Measurements from ENCODE around the gene SHF. TPM values are rescaled to one million over a fixed set of nuclear protein-coding genes. Genes with fewer than 3 reads are reported as not detected.

SHF gene
- total RNA-seq (2022; extraction: Qiagen RNA extraction): 0.66 to 0.80 TPM (median 0.74 TPM) in 5 replicates

GRCh38 chr15:45187894-45188830 is at the start of gene SHF:
SHF (minus strand) TSS chr15:45187966; CDS start chr15:45187951, 15 bp downstream.

GRCh38 chr15:45129651-45130129 is 58.1 kb downstream of the SHF start, which contains the start of the genes DUOX1 and DUOXA1:
DUOX1 (plus strand) TSS chr15:45129994; CDS start chr15:45131967, 1,973 bp downstream.
DUOXA1 (minus strand) TSS chr15:45129879; CDS start chr15:45123014, 6,865 bp downstream.

Other genes starting within 250 kb of the SHF start
- not detected in 5 replicates for gene TERB2, start 231.3 kb downstream of the SHF start, total RNA-seq (2022; extraction: Qiagen RNA extraction)
- 31.0 to 36.2 TPM (median 35.1 TPM) in 5 replicates for gene SORD, start 164.8 kb downstream of the SHF start, total RNA-seq (2022; extraction: Qiagen RNA extraction)
- gene DUOX2, start 73.8 kb downstream of the SHF start, total RNA-seq (2022; extraction: Qiagen RNA extraction): 0.03 to 0.13 TPM (median 0.06 TPM) in 5 replicates
- gene DUOXA2, start 73.6 kb downstream of the SHF start, total RNA-seq (2022; extraction: Qiagen RNA extraction): not detected in 5 replicates
- 0.08 to 0.17 TPM (median 0.12 TPM) in 5 replicates for gene DUOXA1, start 58.1 kb downstream of the SHF start, total RNA-seq (2022; extraction: Qiagen RNA extraction)
- gene DUOX1, start 58.0 kb downstream of the SHF start, total RNA-seq (2022; extraction: Qiagen RNA extraction): not detected in 5 replicates
- not detected in 5 replicates for gene SLC28A2, start 64.3 kb upstream of the SHF start, total RNA-seq (2022; extraction: Qiagen RNA extraction)
- 2.0 to 2.3 TPM (median 2.1 TPM) in 5 replicates for gene GATM, start 190.6 kb upstream of the SHF start, total RNA-seq (2022; extraction: Qiagen RNA extraction)